GM18867 (cell line): Measurements from ENCODE around the gene LRBA.
"Not testable (repeated sequence)": the region's sequence is repeated elsewhere in the genome, so short reads cannot be mapped to it uniquely, and the experiment has no call there.

Source experiments
- ATAC-seq: cut with Tn5 transposase; IDR thresholded peaks from one replicate; pipeline ENCODE4 v1.9.1; 2021; ENCODE audit warnings: mild to moderate bottlenecking, moderate library complexity; ENCODE audit not compliant: unreplicated experiment

Gene LRBA

GRCh38 chr4:150534818-150535217, 480.3 kb downstream of the LRBA start:
- ATAC-seq = no peak

DNA sequence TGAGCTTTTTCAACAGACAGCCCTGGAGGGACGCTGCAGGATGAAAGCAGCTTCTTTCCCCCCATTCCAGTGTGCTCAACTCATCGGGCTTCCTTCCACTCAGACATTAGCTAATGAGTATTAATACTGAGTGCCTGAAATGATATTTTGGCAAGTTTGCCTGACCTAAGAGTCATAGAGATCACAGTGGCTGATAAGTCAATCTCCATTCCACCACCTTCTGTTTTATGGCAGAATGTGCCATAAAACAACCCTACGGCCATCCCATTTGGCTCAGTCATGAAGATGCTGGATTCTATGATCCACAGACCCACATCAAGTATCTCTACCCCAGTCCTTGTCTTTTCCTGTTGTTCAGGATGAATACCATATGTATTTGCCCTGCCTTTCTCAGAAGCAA, 481.4 kb downstream of the LRBA start:
- no peak for ATAC-seq

DNA sequence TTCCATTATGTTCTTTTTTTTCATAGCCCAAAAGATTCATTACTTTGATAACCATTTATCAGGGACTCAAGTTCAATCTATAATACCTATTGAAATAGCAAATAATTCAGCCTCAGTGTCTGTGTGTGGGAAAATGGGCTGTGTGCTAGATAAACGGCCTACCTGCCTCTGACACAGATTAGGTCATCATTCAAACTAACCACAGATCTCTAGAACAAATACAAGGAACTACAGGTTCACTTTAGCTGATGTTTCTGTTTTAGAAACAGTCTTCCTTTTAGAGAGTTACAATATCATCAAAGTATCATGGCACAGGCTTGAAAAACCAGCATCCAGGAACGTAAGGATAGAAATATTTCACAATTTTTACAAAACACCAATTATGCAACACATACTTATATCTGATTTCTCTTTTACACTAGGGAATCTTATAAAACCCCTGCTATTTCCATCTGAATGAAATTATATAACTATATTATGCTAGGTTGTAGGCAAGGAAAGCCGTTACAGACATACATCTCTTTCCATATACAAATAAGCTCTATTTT, 489.7 kb downstream of the LRBA start:
- no peak for ATAC-seq

GRCh38 chr4:150518559-150518958, 496.5 kb downstream of the LRBA start:
- no peak for ATAC-seq

GRCh38 chr4:150515135-150515534, 499.9 kb downstream of the LRBA start:
- no peak for ATAC-seq

DNA sequence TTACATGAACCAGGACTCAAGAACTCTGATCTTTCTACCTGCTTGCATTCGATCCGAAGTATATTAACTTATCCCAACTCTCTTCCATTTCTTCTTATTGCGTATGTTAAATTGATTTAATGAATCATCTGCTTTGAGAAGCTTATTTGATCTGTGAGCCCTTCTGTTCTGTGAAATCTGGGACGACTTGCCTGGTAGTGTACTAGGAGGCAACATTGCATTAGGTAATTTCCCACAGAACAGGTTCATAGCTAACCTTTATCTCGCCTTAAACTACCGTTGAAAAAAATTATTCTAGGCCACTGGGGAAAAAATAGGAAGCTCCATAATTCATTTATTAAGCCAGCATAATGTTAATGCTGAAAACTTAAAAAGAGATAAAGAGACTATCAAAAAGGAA, 500.4 kb downstream of the LRBA start:
- no peak for ATAC-seq

DNA sequence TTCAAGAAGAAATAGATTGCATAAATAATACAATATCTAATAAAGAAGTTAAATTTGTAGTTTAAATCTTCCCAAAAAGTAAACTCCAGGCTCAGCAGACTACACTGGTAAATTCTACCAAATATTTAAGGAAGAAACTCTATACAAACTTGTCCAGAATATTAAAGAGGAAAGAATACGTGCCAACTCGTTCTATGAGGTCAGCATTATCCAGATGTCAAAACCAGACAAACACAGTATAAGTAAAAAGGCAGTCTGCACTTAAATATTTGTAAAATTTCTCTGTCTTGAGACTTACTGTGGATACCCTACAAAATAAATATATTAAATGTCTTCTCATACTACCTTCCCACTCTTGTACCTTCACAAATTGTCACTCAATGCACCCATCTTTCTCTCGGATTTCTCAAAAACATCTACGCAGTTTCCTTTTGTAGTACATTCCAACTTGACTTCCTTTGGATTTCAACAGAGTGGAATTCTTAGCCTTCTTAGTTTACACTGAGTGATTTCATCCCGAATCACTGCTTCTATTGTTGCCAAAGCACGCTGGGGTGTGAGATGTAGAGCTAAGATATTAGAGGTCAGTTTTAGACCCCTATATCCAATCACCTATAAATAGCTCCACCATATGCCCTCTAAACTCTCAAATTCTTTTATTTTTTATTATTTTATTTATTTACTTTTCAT, 504.8 kb downstream of the LRBA start:
- no peak for ATAC-seq

- not testable (repeated sequence) for ATAC-seq
These were observed 507.4 kb downstream of the LRBA start for GRCh38 chr4:150507656-150508055.

DNA sequence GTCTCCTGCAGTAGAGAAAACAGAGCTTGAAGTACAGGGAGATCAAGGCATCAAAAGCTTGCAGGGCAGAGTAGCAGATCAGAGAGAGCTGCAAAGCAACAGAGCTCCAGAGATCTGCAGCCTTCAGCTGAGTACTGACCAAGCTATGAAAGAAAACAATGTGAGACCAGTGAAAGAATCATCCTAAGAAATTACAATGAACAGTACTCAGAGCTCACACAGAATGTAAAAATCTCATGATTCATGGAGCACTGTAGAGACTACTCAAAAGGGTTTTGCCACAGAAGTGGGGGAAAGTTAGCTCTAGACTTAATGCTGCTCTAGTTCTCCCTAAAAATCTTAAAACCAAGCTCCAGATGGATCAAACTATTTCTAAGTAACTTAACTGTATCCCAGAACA, 513.1 kb downstream of the LRBA start:
- no peak for ATAC-seq

- ATAC-seq = no peak
These were observed 513.9 kb downstream of the LRBA start for GRCh38 chr4:150501009-150501727.

DNA sequence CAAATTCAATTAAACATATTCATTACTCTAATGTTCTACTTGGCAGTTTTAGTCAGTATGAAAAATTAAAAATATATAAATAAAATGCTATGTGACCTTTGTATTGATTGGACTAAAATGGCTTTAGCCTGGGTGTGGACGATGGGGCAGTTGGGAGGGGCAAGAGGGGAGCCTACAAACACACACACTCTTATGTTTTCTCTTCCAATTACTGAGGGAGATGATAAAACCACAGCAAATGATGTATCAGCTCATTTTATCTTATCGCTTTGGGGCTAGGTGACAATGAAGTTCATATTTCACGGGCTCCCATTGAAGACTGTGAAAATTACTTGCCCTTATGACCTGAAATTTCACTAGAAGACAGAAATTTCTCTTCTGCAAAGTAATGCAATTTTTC, 517.5 kb downstream of the LRBA start:
- no peak for ATAC-seq

GRCh38 chr4:150495550-150495949, 519.5 kb downstream of the LRBA start:
- ATAC-seq = no peak

DNA sequence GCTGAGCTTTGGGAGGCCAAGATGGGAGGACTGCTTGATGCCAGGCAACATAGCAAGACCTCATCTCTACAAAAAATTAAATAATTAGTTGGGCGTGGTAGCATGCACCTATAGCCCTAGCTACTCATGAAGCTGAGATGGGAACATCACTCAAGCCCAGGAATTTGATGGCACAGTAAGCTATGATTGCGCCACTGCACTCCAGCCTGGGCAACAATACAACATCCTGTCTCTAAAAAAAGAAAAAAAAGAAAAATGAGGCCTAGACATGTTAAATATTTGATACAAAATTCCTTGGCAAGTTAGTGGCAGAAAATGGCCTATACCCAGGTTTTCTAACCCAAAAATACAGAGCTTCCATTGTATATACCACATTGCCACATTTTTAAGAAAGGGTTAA, 521.2 kb downstream of the LRBA start:
- no peak for ATAC-seq

- no peak for ATAC-seq
These were observed 523.7 kb downstream of the LRBA start for GRCh38 chr4:150491132-150492049.

DNA sequence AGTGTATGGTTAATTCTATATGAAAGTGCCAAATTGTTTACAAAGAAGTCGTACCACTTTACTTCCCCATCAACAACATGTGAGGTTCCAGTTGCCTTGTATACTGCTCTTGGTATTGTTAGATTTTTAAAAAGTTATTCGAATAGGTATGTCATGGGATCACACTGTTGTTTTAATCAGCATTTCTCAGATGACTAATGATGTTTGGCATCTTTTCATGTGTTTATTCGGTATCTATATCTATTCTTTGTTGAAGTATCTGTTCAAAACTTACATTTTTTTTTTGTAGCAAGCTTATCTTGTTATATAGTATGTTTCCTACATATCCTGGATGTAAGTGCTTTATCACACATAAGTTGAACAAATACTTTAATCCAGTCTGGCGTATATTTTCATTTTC, 532.5 kb downstream of the LRBA start:
- ATAC-seq = no peak

DNA sequence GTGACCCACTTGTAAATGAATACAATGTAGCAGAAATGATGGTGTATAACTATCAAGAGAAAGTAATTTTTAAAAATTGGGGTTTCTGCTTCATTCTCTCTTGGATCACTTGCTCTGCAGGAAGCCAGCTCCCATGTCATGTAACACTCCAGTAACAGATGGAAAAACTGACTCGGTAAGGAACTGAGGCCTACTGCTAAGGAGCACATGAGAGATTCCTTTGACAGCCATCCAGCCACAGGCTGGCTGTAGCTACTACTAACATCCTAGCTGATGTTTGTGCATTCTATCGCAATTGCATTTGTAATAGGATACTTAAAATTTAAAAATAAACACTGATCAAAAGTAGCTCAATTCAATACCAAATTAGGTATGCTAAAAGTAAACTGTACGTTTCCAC, 535.4 kb downstream of the LRBA start:
- no peak for ATAC-seq

DNA sequence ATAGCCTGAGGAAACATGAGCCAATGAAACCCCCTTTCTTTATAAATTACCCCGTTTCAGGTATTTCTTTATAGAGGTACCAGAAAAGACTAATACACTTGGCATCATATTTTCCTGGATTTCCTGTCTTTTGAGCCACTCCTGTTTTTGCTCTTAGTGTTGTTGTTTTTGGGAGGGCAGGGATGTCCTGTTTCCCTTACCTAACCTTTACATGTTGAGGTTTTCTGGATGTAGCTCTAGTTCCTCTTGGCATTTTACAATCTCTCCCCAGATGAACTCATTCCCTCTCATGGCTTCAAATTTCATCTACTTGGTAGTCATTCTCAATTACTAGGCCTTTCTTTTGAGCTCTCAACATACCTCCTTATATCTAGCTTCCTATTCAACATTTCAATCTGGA, 537.2 kb downstream of the LRBA start:
- ATAC-seq = no peak

DNA sequence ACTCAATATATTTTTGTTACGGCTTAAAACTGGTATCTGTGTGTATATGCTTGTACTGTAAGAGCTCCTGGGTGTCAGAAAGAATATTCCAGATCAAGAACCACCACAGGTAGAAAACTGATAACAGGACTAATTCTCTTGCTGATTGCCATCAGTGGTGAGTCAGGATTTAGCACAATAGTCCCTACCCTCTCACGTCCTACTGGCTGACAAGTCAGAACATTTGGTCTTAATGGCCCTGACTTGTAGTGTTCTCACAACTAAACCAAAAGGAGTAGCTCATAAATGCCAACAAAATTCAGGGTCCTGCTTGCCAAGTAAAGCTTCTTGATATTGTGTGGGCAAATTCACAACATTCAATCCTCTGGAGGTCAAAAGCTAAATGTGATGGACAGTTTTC, 538.3 kb downstream of the LRBA start:
- ATAC-seq = no peak

DNA sequence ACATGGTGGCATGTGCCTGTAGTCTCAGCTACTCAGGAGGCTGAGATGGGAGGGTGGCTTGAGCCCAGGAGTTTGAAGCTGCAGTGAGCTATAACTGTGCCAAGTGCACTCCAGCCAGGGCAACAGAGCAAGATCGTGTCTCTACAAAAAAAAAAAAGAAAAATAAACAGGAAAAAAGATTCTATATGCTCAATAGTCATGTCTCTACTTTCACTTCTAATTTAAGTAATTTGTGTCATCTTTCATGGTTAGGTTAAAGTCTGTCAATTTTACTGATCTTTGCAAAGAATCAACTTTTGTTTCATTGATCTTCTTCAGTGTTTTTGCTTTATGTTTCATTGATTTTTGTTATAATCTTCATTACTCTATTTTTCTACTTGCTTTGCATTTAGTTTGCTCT, 539.3 kb downstream of the LRBA start:
- no peak for ATAC-seq

- no peak for ATAC-seq
These were observed 550.6 kb downstream of the LRBA start for GRCh38 chr4:150464523-150464922.

GRCh38 chr4:150462743-150463142, 552.3 kb downstream of the LRBA start:
- ATAC-seq = no peak
